ENCODE measurements around the gene TUBB3. TPM values are rescaled to one million over a fixed set of nuclear protein-coding genes. Genes with fewer than 3 reads are reported as not detected.
A peak's percentile ranks its signal among the peaks of the same experiment; 100 is the strongest.

TUBB3 gene
- total and polyA plus RNA-seq, 9 of the 15 experiments (the other 6 are each of a cell fraction or from before 2014, with no cell fraction given): 0.18 to 12.5 (median 5.0) TPM

GRCh38 chr16:89922884-89923639 is at the start of gene TUBB3 (continued):
- TF ChIP-seq MGA (IDR thresholded peaks at IDR 0.05): no peak
- peak; percentile 61 for TF ChIP-seq TAF1 (IDR thresholded peaks at IDR 0.05; ENCODE audit: control insufficient read depth, extremely low read depth, insufficient read depth, low read length, severe bottlenecking)
- TF ChIP-seq MNT (conservative IDR thresholded peaks at IDR 0.05): 0 out of 4 replicates have a peak, but pooled peaks of 1 of the 2 experiments have one; percentile 42
- TF ChIP-seq, protein P1, sequence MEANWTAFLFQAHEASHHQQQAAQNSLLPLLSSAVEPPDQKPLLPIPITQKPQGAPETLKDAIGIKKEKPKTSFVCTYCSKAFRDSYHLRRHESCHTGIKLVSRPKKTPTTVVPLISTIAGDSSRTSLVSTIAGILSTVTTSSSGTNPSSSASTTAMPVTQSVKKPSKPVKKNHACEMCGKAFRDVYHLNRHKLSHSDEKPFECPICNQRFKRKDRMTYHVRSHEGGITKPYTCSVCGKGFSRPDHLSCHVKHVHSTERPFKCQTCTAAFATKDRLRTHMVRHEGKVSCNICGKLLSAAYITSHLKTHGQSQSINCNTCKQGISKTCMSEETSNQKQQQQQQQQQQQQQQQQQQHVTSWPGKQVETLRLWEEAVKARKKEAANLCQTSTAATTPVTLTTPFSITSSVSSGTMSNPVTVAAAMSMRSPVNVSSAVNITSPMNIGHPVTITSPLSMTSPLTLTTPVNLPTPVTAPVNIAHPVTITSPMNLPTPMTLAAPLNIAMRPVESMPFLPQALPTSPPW (CRISPR knock-in tag; IDR thresholded peaks at IDR 0.05): peak; percentile 71; the same call in 1 of the 2 replicates
- peak; percentile 74 for TF ChIP-seq CCNT2 (IDR thresholded peaks at IDR 0.05; ENCODE audit: borderline replicate concordance, extremely low read depth, insufficient read length, low read depth, low read length)
- TF ChIP-seq, protein P2, sequence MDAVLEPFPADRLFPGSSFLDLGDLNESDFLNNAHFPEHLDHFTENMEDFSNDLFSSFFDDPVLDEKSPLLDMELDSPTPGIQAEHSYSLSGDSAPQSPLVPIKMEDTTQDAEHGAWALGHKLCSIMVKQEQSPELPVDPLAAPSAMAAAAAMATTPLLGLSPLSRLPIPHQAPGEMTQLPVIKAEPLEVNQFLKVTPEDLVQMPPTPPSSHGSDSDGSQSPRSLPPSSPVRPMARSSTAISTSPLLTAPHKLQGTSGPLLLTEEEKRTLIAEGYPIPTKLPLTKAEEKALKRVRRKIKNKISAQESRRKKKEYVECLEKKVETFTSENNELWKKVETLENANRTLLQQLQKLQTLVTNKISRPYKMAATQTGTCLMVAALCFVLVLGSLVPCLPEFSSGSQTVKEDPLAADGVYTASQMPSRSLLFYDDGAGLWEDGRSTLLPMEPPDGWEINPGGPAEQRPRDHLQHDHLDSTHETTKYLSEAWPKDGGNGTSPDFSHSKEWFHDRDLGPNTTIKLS (IDR thresholded peaks at IDR 0.05; ENCODE audit: borderline replicate concordance, low read depth): no peak
- no peak for TF ChIP-seq KAT2B (IDR thresholded peaks at IDR 0.05; ENCODE audit: low read depth, low read length)
- peak; percentile 96 for TF ChIP-seq POLR2G (IDR thresholded peaks at IDR 0.05; ENCODE audit: low read depth, low read length)
- peak; percentile 60 for TF ChIP-seq GTF2F1 (IDR thresholded peaks at IDR 0.05; ENCODE audit: low read depth, low read length)

Measured in K562 (cell line).